Measurements from ENCODE around the gene CEP83.
"Not testable (repeated sequence)": the region's sequence is repeated elsewhere in the genome, so short reads cannot be mapped to it uniquely, and the experiment has no call there.

CEP83 gene

GRCh38 chr12:94459728-94460615 lies at the start of gene CEP83:
Gene CEP83, minus strand, starts transcription at chr12:94459867. Its CDS starts 47,377 bp downstream, at chr12:94412490.
- DNase-seq: peak; percentile 66

GRCh38 chr12:94509317-94509716 lies 49.6 kb upstream of the CEP83 start:
- DNase-seq: no peak

- no peak for DNase-seq
Measured at GRCh38 chr12:94507455-94507854, 47.8 kb upstream of the CEP83 start.

- DNase-seq: no peak
Measured at GRCh38 chr12:94504386-94504785, 44.7 kb upstream of the CEP83 start.

GRCh38 chr12:94503619-94504018 lies 44.0 kb upstream of the CEP83 start:
- no peak for DNase-seq

- DNase-seq: no peak
Measured at GRCh38 chr12:94500831-94501567, 41.3 kb upstream of the CEP83 start.

GRCh38 chr12:94498698-94499097 lies 39.0 kb upstream of the CEP83 start:
- no peak for DNase-seq

- DNase-seq: no peak
Measured at GRCh38 chr12:94498073-94498472, 38.4 kb upstream of the CEP83 start.

GRCh38 chr12:94495445-94496115 lies 35.9 kb upstream of the CEP83 start:
- DNase-seq: no peak

GRCh38 chr12:94491489-94491888 lies 31.8 kb upstream of the CEP83 start:
- DNase-seq: no peak

GRCh38 chr12:94488463-94488862 lies 28.8 kb upstream of the CEP83 start:
- DNase-seq: no peak

GRCh38 chr12:94481734-94482133 lies 22.1 kb upstream of the CEP83 start:
- no peak for DNase-seq

GRCh38 chr12:94469522-94469921 lies 9.9 kb upstream of the CEP83 start:
- DNase-seq: no peak

GRCh38 chr12:94460616-94460959 lies 921 bp upstream of the CEP83 start:
- DNase-seq: no peak

GRCh38 chr12:94458877-94459727 lies 565 bp downstream of the CEP83 start:
- no peak for DNase-seq

- no peak for DNase-seq
Measured at GRCh38 chr12:94457311-94457710, 2.4 kb downstream of the CEP83 start.

- DNase-seq: not testable (repeated sequence)
Measured at GRCh38 chr12:94454318-94454717, 5.3 kb downstream of the CEP83 start.

- no peak for DNase-seq
Measured at GRCh38 chr12:94445662-94446061, 14.0 kb downstream of the CEP83 start.

- DNase-seq: no peak
Measured at GRCh38 chr12:94437303-94437702, 22.4 kb downstream of the CEP83 start.

GRCh38 chr12:94435511-94435927 lies 24.1 kb downstream of the CEP83 start:
- DNase-seq: no peak

GRCh38 chr12:94434171-94434570 lies 25.5 kb downstream of the CEP83 start:
- DNase-seq: no peak

GRCh38 chr12:94433744-94434143 lies 25.9 kb downstream of the CEP83 start:
- no peak for DNase-seq

- no peak for DNase-seq
Measured at GRCh38 chr12:94430304-94430703, 29.4 kb downstream of the CEP83 start.
